ENCODE measurements around the gene MKKS.

MKKS gene

DNA sequence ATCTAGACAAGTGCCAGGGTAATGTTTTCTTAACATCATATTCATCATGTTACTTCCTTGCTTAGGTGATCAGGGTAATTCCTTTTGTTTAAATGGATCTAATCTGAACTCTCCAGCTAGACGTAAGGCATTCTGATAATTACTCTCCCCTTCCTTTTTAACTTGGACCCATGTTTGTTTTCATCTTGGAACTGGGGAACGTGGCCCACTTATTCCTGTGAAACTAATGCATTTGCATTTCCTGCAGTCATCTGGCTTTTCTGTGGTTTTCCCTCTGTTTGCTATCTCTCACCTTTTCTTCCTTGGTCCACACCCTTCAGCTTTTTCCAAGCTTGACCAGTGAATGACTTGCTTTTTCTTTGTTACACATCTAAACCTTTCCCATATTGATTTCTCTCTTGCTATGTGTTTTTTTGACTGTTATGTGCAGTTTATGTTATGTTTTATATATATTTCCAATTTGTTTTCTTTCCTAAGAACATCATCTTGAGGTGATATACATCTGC, 34.4 kb upstream of the MKKS start:
- TF ChIP-seq, protein P1, sequence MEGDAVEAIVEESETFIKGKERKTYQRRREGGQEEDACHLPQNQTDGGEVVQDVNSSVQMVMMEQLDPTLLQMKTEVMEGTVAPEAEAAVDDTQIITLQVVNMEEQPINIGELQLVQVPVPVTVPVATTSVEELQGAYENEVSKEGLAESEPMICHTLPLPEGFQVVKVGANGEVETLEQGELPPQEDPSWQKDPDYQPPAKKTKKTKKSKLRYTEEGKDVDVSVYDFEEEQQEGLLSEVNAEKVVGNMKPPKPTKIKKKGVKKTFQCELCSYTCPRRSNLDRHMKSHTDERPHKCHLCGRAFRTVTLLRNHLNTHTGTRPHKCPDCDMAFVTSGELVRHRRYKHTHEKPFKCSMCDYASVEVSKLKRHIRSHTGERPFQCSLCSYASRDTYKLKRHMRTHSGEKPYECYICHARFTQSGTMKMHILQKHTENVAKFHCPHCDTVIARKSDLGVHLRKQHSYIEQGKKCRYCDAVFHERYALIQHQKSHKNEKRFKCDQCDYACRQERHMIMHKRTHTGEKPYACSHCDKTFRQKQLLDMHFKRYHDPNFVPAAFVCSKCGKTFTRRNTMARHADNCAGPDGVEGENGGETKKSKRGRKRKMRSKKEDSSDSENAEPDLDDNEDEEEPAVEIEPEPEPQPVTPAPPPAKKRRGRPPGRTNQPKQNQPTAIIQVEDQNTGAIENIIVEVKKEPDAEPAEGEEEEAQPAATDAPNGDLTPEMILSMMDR (IDR thresholded peaks at IDR 0.05; ENCODE audit: borderline replicate concordance, control extremely low read depth, extremely low read depth, insufficient read depth, missing control alignments), result no peak
- no peak for DNase-seq (ENCODE audit: low spot score)
- in situ Hi-C loops (cut with MboI; ENCODE audit: low sequenced_read_pairs, unreplicated experiment), result no loop called here

DNA sequence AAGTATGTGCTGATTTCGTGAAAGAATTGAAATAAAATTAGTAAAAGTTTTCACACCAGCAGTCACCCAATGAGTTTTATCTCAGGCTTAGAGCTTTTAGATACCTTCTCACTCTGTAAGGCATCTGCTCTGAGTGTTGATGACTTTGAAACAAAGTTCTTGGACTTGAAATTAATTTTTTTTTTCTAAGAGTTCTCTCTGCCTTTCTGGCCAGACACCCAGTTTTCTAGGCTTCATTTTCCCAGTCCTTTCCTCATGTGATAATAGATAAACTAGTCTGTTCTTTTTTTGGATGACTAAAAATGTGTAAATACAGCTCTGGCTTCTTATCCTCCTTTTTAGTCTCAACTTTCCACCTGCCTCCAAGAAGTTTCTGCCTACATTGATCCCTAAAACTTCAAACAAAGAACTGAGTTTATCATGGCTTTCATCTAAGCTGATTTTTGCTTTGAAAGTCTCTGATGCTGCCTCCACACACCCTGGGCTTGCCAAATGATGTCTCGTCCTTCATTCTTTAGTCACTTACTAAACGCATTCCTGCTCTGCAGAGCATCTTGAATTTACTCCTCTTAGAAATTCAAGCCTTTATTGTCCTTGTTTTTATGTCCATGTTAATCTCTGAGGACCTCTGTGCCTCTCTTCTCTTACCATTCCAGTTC, 33.8 kb upstream of the MKKS start:
- DNase-seq (ENCODE audit: low spot score), result no peak
- in situ Hi-C loops (cut with MboI; ENCODE audit: low sequenced_read_pairs, unreplicated experiment), result no loop called here
- TF ChIP-seq, protein P1 (IDR thresholded peaks at IDR 0.05; ENCODE audit: borderline replicate concordance, control extremely low read depth, extremely low read depth, insufficient read depth, missing control alignments), result no peak

DNA sequence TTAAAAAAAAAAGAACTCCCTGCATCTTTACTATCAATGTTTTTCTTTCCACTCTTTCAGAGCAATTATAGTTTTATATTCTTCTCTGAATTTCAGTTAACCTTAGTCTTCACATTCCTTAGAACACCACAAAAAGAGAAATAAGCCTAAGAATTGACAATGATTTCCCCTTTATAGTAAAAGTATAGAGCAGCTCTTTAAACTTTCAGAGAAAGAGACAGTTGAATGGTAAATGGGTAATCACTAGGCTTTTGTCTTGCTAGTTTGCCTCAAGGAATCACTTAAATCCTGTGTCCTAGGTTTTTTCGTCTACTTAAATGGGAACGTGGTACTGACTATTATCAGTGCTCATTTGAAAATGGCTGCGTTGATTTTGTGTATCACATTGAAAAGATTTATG, 32.8 kb upstream of the MKKS start:
- TF ChIP-seq, protein P1 (IDR thresholded peaks at IDR 0.05; ENCODE audit: borderline replicate concordance, control extremely low read depth, extremely low read depth, insufficient read depth, missing control alignments), result no peak
- in situ Hi-C loops (cut with MboI; ENCODE audit: low sequenced_read_pairs, unreplicated experiment), result no loop called here
- no peak for DNase-seq (ENCODE audit: low spot score)

DNA sequence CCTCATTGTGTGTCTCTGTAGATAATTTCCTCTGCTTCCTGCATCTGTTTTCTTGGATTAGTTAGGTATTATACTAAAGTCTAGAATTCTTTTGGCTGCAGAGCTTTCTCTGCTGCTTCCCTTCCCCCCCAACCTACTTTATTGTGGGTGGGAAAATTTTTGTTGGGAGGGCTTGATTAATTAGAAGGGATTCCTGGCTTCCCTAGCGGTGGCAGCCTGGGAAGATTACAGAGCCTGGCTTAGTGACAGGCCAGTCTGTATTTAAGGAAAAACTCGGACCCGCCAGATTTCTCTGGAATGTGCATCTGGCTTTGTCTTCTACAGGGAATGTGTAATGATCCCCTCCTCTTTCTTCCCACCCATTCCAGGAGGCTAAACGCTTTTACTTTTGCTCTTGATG, 32.3 kb upstream of the MKKS start:
- TF ChIP-seq, protein P1 (IDR thresholded peaks at IDR 0.05; ENCODE audit: borderline replicate concordance, control extremely low read depth, extremely low read depth, insufficient read depth, missing control alignments), result no peak
- in situ Hi-C loops (cut with MboI; ENCODE audit: low sequenced_read_pairs, unreplicated experiment), result no loop called here
- DNase-seq (ENCODE audit: low spot score), result no peak

DNA sequence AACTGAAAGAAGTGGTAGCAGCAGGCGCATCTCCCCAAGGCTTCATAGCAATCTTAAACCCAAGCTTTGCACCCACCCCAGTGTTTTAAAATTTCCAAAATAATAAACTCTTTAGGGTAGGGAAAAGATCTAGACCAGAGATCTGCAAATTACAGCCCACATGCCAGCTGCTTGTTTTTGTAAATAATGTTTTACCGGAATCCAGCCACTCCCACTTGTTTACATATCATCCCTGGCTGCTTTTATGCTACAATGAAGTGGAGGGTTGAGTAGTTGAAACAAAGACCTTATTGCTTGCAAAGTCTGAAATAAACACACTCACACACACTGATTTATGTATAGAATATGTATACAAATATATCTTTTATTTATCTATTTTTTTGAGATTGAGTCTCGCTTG, 31.1 kb upstream of the MKKS start:
- TF ChIP-seq, protein P1 (IDR thresholded peaks at IDR 0.05; ENCODE audit: borderline replicate concordance, control extremely low read depth, extremely low read depth, insufficient read depth, missing control alignments), result no peak
- DNase-seq (ENCODE audit: low spot score), result no peak
- in situ Hi-C loops (cut with MboI; ENCODE audit: low sequenced_read_pairs, unreplicated experiment), result no loop called here

DNA sequence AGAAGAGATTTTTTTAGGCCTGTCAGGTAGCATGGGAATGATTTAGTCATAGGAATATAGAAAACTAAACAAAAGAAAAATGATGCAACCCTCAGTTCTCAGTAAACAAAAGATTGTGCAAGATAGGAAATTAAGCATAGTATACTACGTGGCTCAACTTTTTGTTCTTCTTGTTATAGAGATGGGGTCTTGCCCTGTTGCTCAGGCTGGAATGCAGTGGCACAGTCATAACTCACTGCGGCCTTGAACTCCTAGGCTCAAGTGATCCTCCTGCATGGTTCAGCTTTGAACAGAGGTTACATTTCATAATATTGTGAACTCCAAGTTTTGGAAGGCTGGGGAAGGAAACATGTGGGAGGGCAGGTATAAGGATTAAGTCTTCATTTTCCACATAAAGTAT, 29.6 kb upstream of the MKKS start:
- DNase-seq (ENCODE audit: low spot score), result no peak
- in situ Hi-C loops (cut with MboI; ENCODE audit: low sequenced_read_pairs, unreplicated experiment), result no loop called here
- TF ChIP-seq, protein P1 (IDR thresholded peaks at IDR 0.05; ENCODE audit: borderline replicate concordance, control extremely low read depth, extremely low read depth, insufficient read depth, missing control alignments), result no peak

All from GM13976 (cell line).